ENCODE measurements around the gene EYS.

- TF ChIP-seq CTCF (IDR thresholded peaks at IDR 0.05) (no peak), POLR2AphosphoS5 (IDR thresholded peaks at IDR 0.05) (no peak), POLR2A (IDR thresholded peaks at IDR 0.05) (no peak), EP300 (IDR thresholded peaks at IDR 0.05) (no peak)
Observed at GRCh38 chr6:63730311-63730710, 1976.7 kb downstream of the EYS start.
